NT2/D1 (cell line): ENCODE results near the gene FAM90A1.
A peak's percentile ranks its signal among the peaks of the same experiment; 100 is the strongest.
"Not testable (repeated sequence)": the region's sequence is repeated elsewhere in the genome, so short reads cannot be mapped to it uniquely, and the experiment has no call there.

Experiments
- DNase-seq: peaks from one replicate; pipeline ENCODE4 v3.0.0-alpha.2; 2011; ENCODE audit warnings: low read depth, low spot score
- H3K27me3 ChIP-seq: 2 replicates; pipeline ENCODE4 v1.6.0; 2011; ENCODE audit warnings: mild to moderate bottlenecking; ENCODE audit not compliant: insufficient read length, insufficient read depth
- H3K36me3 ChIP-seq: 2 replicates; pipeline ENCODE4 v1.6.1; 2011; ENCODE audit warnings: mild to moderate bottlenecking, low read length, mixed read lengths; ENCODE audit not compliant: insufficient read depth, insufficient read length
- H3K4me1 ChIP-seq: 2 replicates; pipeline ENCODE4 v1.5.1; 2011; ENCODE audit not compliant: insufficient read depth, insufficient read length
- H3K4me3 ChIP-seq: 2 replicates; pipeline ENCODE4 v1.5.1; 2011; ENCODE audit warnings: low read depth; ENCODE audit not compliant: insufficient read length
- H3K9ac ChIP-seq: 2 replicates; pipeline ENCODE4 v1.6.0; 2011; ENCODE audit warnings: low read depth; ENCODE audit not compliant: insufficient read length
- H3K9me3 ChIP-seq: 2 replicates; pipeline ENCODE4 v1.5.1; 2011; ENCODE audit warnings: mild to moderate bottlenecking, low read length; ENCODE audit not compliant: insufficient read depth
- YY1 ChIP-seq: IDR thresholded peaks from 2 replicates; pipeline ENCODE4 v1.6.1; 2011; ENCODE audit not compliant: insufficient read length, insufficient read depth

FAM90A1 gene

GRCh38 chr12:8242880-8243681 is 15.7 kb upstream of the FAM90A1 start:
- Histone ChIP-seq H3K9ac (peak overlapping the region; percentile 99), H3K36me3 (peaks cover 12% of the 10 kb centered on the region), H3K4me3 (peak overlapping the region; percentile 88)
- peak; percentile 65 for TF ChIP-seq YY1
- not testable (repeated sequence) for H3K27me3 ChIP-seq, H3K4me1 ChIP-seq, H3K9me3 ChIP-seq
- peak; percentile 100 for DNase-seq

DNA sequence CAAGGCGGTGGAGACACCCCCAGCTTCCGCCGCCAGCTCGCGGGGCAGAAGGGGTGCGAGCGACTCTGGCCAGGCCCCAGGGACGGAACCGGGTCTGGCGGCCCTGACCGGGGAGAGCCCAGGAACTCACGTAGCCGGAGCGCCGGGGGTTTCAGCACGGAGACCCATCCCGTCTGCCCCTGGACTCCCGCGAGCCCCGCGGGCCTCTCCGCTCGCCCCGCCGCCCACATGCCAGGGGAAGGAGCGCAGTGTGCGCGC is 15.1 kb upstream of the FAM90A1 start:
- not testable (repeated sequence) for H3K9me3 ChIP-seq, H3K4me1 ChIP-seq, DNase-seq, H3K27me3 ChIP-seq
- peak overlapping the region; percentile 88 for H3K4me3 ChIP-seq
- peak overlapping the region; percentile 99 for H3K9ac ChIP-seq
- peaks cover 17% of the 10 kb centered on the region for H3K36me3 ChIP-seq

GRCh38 chr12:8241917-8242621 is 14.7 kb upstream of the FAM90A1 start:
- not testable (repeated sequence) for H3K4me1 ChIP-seq, H3K9me3 ChIP-seq, DNase-seq, H3K27me3 ChIP-seq
- Histone ChIP-seq H3K4me3 (peak overlapping the region; percentile 88), H3K36me3 (peaks cover 19% of the 10 kb centered on the region), H3K9ac (peak overlapping the region; percentile 99)

- not testable (repeated sequence) for DNase-seq, H3K9ac ChIP-seq, H3K9me3 ChIP-seq, H3K27me3 ChIP-seq, H3K4me1 ChIP-seq, H3K4me3 ChIP-seq
- peaks cover 33% of the 10 kb centered on the region for H3K36me3 ChIP-seq
Observed at GRCh38 chr12:8240340-8241114, 13.1 kb upstream of the FAM90A1 start.

- H3K4me3 ChIP-seq, H3K9ac ChIP-seq, H3K9me3 ChIP-seq, DNase-seq, H3K27me3 ChIP-seq: not testable (repeated sequence)
- Histone ChIP-seq H3K36me3 (peaks cover 55% of the 10 kb centered on the region), H3K4me1 (peaks cover 15% of the 10 kb centered on the region)
Observed at GRCh38 chr12:8237031-8237430, 9.6 kb upstream of the FAM90A1 start.

- not testable (repeated sequence) for H3K4me3 ChIP-seq, H3K27me3 ChIP-seq, H3K9ac ChIP-seq, DNase-seq, H3K9me3 ChIP-seq
- H3K4me1 ChIP-seq, result peaks cover 17% of the 10 kb centered on the region
- H3K36me3 ChIP-seq, result peaks cover 56% of the 10 kb centered on the region
Observed at GRCh38 chr12:8235316-8236157, 8.1 kb upstream of the FAM90A1 start.

- not testable (repeated sequence) for H3K27me3 ChIP-seq
Observed at GRCh38 chr12:8234746-8235145, 7.3 kb upstream of the FAM90A1 start.

GRCh38 chr12:8233935-8234495 is 6.6 kb upstream of the FAM90A1 start:
- H3K4me1 ChIP-seq, result peaks cover 23% of the 10 kb centered on the region
- not testable (repeated sequence) for H3K9ac ChIP-seq, H3K9me3 ChIP-seq, H3K27me3 ChIP-seq, H3K4me3 ChIP-seq, DNase-seq
- H3K36me3 ChIP-seq, result peaks cover 62% of the 10 kb centered on the region

More at GRCh38 chr12:8234746-8235145, 7.3 kb upstream of the FAM90A1 start:
- not testable (repeated sequence) for H3K4me3 ChIP-seq, H3K9me3 ChIP-seq, H3K9ac ChIP-seq, DNase-seq
- H3K4me1 ChIP-seq, result peaks cover 18% of the 10 kb centered on the region
- peaks cover 58% of the 10 kb centered on the region for H3K36me3 ChIP-seq

GRCh38 chr12:8233300-8233855 is 6.0 kb upstream of the FAM90A1 start:
- not testable (repeated sequence) for DNase-seq, H3K4me3 ChIP-seq, H3K9ac ChIP-seq, H3K9me3 ChIP-seq, H3K27me3 ChIP-seq
- H3K4me1 ChIP-seq, result peaks cover 24% of the 10 kb centered on the region
- H3K36me3 ChIP-seq, result peaks cover 59% of the 10 kb centered on the region

DNA sequence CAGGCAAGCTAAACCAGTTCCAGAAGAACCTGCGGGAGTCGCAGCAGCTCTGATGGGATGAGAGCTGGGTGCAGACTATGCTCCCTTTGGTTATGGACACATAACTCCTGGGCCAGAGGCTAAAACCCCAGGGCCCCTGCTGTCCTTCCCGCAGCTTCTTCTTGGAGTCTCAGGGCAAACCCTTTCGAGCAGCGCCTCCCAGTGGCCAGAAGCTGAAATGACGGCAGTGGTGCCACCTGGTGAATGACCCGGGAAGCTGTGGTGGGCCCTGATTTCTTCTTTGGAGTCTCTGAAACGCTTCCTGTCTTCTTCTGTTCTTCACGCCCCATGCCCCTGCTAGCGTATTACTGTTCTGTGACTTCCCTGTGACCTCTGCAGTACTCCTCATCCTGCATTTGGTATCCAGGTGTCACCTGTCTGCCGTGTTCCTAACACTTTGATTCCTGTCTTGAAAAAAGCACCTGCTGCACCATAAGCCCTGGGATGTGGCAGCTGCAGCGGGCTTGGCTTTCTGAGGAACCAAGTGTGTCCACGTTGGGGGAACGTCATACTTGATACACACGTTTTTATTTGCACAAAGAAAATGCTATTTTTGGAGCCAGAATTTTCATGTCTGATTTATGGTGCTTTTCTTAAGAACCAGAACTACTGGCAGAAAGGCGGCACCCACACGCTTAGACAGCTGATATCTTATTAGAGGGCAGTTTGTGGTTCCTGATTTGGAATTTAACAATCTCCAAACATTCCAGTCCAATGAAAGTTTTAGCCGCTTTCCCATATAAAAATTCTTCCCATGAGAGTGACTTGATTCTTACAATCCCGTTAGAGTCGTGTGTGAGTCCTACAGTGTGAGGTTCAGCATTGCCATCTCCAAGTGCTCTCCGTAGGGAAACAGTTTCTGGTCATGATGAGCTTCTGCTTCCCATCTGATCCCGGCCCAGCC is 4.5 kb upstream of the FAM90A1 start:
- H3K9me3 ChIP-seq, H3K4me3 ChIP-seq, H3K27me3 ChIP-seq: not testable (repeated sequence)
- peak; percentile 91 for DNase-seq
- peak overlapping the region; percentile 4 for H3K9ac ChIP-seq
- H3K4me1 ChIP-seq, result peaks cover 22% of the 10 kb centered on the region
- H3K36me3 ChIP-seq, result peaks cover 48% of the 10 kb centered on the region
